ENCODE measurements around the gene RILPL2. TPM values are rescaled to one million over a fixed set of nuclear protein-coding genes. Genes with fewer than 3 reads are reported as not detected.

The RILPL2 gene
- total and polyA plus RNA-seq, 9 of the 15 experiments (the other 6 are each of a cell fraction or from before 2014, with no cell fraction given), result 0.61 to 5.8 (median 4.3) TPM

- TF ChIP-seq POLR2H (tag; IDR thresholded peaks at IDR 0.05; ENCODE audit: low read depth) (no peak), NR2C2 (CRISPR knock-in tag; IDR thresholded peaks at IDR 0.05) (peak; percentile 42; the same call in 1 of the 2 replicates), NR2C2 (tag; IDR thresholded peaks at IDR 0.05) (no peak), USF1 (CRISPR knock-in tag; IDR thresholded peaks at IDR 0.05) (no peak), EP400 (IDR thresholded peaks at IDR 0.05) (0 out of 2 replicates have a peak, but pooled peaks have one; percentile 3), NBN (IDR thresholded peaks at IDR 0.05; ENCODE audit: low read depth) (no peak), ARID4B (CRISPR knock-in tag; IDR thresholded peaks at IDR 0.05) (no peak), ZEB2 (IDR thresholded peaks at IDR 0.05) (peak; percentile 67), ZNF551 (CRISPR knock-in tag; IDR thresholded peaks at IDR 0.05) (no peak), TFAM (CRISPR knock-in tag; conservative IDR thresholded peaks at IDR 0.05) (no peak), ZMIZ1 (IDR thresholded peaks at IDR 0.05; ENCODE audit: low read depth in 2 of 2, low read length in 2 of 2) (0 out of 4 replicates have a peak, but pooled peaks of 1 of the 2 experiments have one; percentile 74), MCM2 (IDR thresholded peaks at IDR 0.05; ENCODE audit: low read depth) (no peak), COPS2 (conservative IDR thresholded peaks at IDR 0.05) (no peak), ZNF764 (CRISPR knock-in tag; IDR thresholded peaks at IDR 0.05; ENCODE audit: low read depth) (no peak), MED1 (CRISPR knock-in tag; IDR thresholded peaks at IDR 0.05; ENCODE audit: borderline replicate concordance) (no peak), ZNF3 (CRISPR knock-in tag; IDR thresholded peaks at IDR 0.05) (no peak)
- TF ChIP-seq, protein P1, sequence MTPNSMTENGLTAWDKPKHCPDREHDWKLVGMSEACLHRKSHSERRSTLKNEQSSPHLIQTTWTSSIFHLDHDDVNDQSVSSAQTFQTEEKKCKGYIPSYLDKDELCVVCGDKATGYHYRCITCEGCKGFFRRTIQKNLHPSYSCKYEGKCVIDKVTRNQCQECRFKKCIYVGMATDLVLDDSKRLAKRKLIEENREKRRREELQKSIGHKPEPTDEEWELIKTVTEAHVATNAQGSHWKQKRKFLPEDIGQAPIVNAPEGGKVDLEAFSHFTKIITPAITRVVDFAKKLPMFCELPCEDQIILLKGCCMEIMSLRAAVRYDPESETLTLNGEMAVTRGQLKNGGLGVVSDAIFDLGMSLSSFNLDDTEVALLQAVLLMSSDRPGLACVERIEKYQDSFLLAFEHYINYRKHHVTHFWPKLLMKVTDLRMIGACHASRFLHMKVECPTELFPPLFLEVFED (CRISPR knock-in tag; conservative IDR thresholded peaks at IDR 0.05), result peak; percentile 77; the same call in 1 of the 2 replicates
Observed at GRCh38 chr12:123387508-123388176, 48.8 kb downstream of the RILPL2 start (continued).

Data from K562 (cell line).